ENCODE data around the gene MORC3. TPM values are rescaled to one million over a fixed set of nuclear protein-coding genes. Genes with fewer than 3 reads are reported as not detected.
"Not testable (repeated sequence)": the region's sequence is repeated elsewhere in the genome, so short reads cannot be mapped to it uniquely, and the experiment has no call there.

The MORC3 gene
- total RNA-seq, 2 experiments from 2014 or later = 23.0 to 34.3 TPM

DNA sequence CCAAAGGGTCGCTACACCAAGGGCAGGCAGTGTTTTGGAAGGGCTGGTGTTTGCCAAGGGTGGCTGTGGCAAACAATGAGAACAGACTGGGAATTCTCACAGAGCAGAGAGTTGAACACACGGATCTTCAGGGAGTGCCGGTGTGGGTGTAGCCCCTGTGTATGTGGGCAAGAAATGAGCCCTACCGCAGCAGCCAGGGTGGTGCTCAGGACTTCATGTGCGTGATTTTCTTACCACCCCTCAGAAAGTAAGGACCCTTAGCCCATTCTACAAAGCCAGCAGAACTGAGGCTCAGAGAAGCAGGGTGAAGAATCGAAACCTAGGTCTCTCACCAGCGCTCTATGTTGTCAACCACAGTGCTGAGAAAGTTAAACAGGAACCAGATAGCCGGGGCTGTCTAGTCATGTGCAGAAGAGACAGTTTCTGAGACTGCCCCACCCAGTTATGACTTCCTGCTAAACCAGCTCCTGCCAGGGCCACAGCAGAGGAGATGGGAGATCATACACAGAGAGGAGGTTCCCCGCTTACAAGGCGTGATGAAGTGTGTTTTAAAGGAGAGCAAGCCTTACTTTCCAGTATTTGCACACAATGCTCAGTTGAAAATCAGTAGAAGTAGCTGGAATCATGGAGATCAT lies 21.9 kb upstream of the MORC3 start:
- H3K4me3 ChIP-seq (ENCODE audit: low read depth, low read length, poor library complexity, severe bottlenecking) = peak overlapping the region; percentile 60
- H3K9me3 ChIP-seq (ENCODE audit: low read length) = no peaks in the 10 kb centered on the region
- peaks cover 38% of the 10 kb centered on the region for H3K4me1 ChIP-seq (ENCODE audit: insufficient read depth, low read length, poor library complexity, severe bottlenecking)
- no peaks in the 10 kb centered on the region for H4K20me1 ChIP-seq (ENCODE audit: insufficient read depth, low read length)
- peaks cover 5% of the 10 kb centered on the region for H3K36me3 ChIP-seq (ENCODE audit: insufficient read depth, low read length)
- no peaks in the 10 kb centered on the region for H3K9me2 ChIP-seq (ENCODE audit: insufficient read depth, low read length)
- TF ChIP-seq EZH2phosphoT487 (IDR thresholded peaks at IDR 0.05; ENCODE audit: borderline replicate concordance, low read depth, low read length) = no peak
- peak overlapping the region; percentile 77 for H3K27ac ChIP-seq (ENCODE audit: low read depth, low read length, poor library complexity, severe bottlenecking)
- POLR2A ChIA-PET = interaction anchor here (0.7 to 8.4 kb wide), 9 partner anchors 8 to 44 kb away, joined by 3 to 73 read pairs (median 4); partner anchors contain the start of gene MORC3
- intact Hi-C loops (cut with micrococcal nuclease; ENCODE audit: unreplicated experiment) = loop anchor here (1.0 kb wide), 1 partner anchor 22 kb away; the partner anchor contains the start of gene MORC3
- BruUV-seq (replicated peaks) = no TSS peak
- H3K79me2 ChIP-seq (ENCODE audit: insufficient read depth, low read depth, low read length) = no peaks in the 10 kb centered on the region
- H2AFZ ChIP-seq (ENCODE audit: low read length) = peak overlapping the region; percentile 81
- CTCF ChIA-PET (ENCODE audit: unreplicated experiment) = interaction anchor here (1.1 to 1.2 kb wide), 3 partner anchors 9 to 42 kb away, joined by 3 to 4 read pairs (median 3); partner anchors contain the start of gene MORC3
- DNase-seq (ENCODE audit: low spot score) = peak; percentile 92
- peak overlapping the region; percentile 68 for H3K4me2 ChIP-seq (ENCODE audit: low read length)

GRCh38 chr21:36306872-36307534 lies 13.0 kb upstream of the MORC3 start:
- intact Hi-C loops (cut with micrococcal nuclease; ENCODE audit: unreplicated experiment) = no loop called here
- no peaks in the 10 kb centered on the region for H4K20me1 ChIP-seq (ENCODE audit: insufficient read depth, low read length)
- H3K9me2 ChIP-seq (ENCODE audit: insufficient read depth, low read length) = no peaks in the 10 kb centered on the region
- CTCF ChIA-PET (ENCODE audit: unreplicated experiment) = no interaction called here
- H3K79me2 ChIP-seq (ENCODE audit: insufficient read depth, low read depth, low read length) = no peaks in the 10 kb centered on the region
- DNase-seq (ENCODE audit: low spot score) = no peak
- peaks cover 10% of the 10 kb centered on the region; the same call in 1 of the 2 replicates for H3K9me3 ChIP-seq (ENCODE audit: low read length)
- TF ChIP-seq EZH2phosphoT487 (IDR thresholded peaks at IDR 0.05; ENCODE audit: borderline replicate concordance, low read depth, low read length) = no peak
- TF ChIP-seq, protein P1, sequence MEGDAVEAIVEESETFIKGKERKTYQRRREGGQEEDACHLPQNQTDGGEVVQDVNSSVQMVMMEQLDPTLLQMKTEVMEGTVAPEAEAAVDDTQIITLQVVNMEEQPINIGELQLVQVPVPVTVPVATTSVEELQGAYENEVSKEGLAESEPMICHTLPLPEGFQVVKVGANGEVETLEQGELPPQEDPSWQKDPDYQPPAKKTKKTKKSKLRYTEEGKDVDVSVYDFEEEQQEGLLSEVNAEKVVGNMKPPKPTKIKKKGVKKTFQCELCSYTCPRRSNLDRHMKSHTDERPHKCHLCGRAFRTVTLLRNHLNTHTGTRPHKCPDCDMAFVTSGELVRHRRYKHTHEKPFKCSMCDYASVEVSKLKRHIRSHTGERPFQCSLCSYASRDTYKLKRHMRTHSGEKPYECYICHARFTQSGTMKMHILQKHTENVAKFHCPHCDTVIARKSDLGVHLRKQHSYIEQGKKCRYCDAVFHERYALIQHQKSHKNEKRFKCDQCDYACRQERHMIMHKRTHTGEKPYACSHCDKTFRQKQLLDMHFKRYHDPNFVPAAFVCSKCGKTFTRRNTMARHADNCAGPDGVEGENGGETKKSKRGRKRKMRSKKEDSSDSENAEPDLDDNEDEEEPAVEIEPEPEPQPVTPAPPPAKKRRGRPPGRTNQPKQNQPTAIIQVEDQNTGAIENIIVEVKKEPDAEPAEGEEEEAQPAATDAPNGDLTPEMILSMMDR (conservative IDR thresholded peaks at IDR 0.05; ENCODE audit: low read length) = no peak
- no peak overlapping the region for H2AFZ ChIP-seq (ENCODE audit: low read length)
- no peak overlapping the region for H3K4me2 ChIP-seq (ENCODE audit: low read length)
- H3K4me3 ChIP-seq (ENCODE audit: low read depth, low read length, poor library complexity, severe bottlenecking) = no peak overlapping the region
- H3K4me1 ChIP-seq (ENCODE audit: insufficient read depth, low read length, poor library complexity, severe bottlenecking) = peaks cover 27% of the 10 kb centered on the region
- POLR2A ChIA-PET = interaction anchor here (0.6 to 2.4 kb wide), 5 partner anchors 8 to 1239 kb away, joined by 3 to 8 read pairs (median 4); partner anchors contain the start of gene MORC3
- no peaks in the 10 kb centered on the region for H3K36me3 ChIP-seq (ENCODE audit: insufficient read depth, low read length)
- no peak overlapping the region for H3K27ac ChIP-seq (ENCODE audit: low read depth, low read length, poor library complexity, severe bottlenecking)
- no TSS peak for BruUV-seq (replicated peaks)

- Histone ChIP-seq H2AFZ (ENCODE audit: low read length) (peak overlapping the region; percentile 84), H3K9me3 (ENCODE audit: low read length) (peaks cover 10% of the 10 kb centered on the region; the same call in 1 of the 2 replicates), H3K4me3 (ENCODE audit: low read depth, low read length, poor library complexity, severe bottlenecking) (peak overlapping the region; percentile 25), H3K27ac (ENCODE audit: low read depth, low read length, poor library complexity, severe bottlenecking) (peak overlapping the region; percentile 63), H3K36me3 (ENCODE audit: insufficient read depth, low read length) (no peaks in the 10 kb centered on the region), H3K79me2 (ENCODE audit: insufficient read depth, low read depth, low read length) (no peaks in the 10 kb centered on the region), H3K9me2 (ENCODE audit: insufficient read depth, low read length) (no peaks in the 10 kb centered on the region), H3K4me1 (ENCODE audit: insufficient read depth, low read length, poor library complexity, severe bottlenecking) (peaks cover 16% of the 10 kb centered on the region), H4K20me1 (ENCODE audit: insufficient read depth, low read length) (no peaks in the 10 kb centered on the region), H3K4me2 (ENCODE audit: low read length) (peak overlapping the region; percentile 58)
- intact Hi-C loops (cut with micrococcal nuclease; ENCODE audit: unreplicated experiment) = no loop called here
- TF ChIP-seq, protein P1 (conservative IDR thresholded peaks at IDR 0.05; ENCODE audit: low read length) = no peak
- no peak for TF ChIP-seq EZH2phosphoT487 (IDR thresholded peaks at IDR 0.05; ENCODE audit: borderline replicate concordance, low read depth, low read length)
- ChIA-PET POLR2A (interaction anchor here (0.6 to 1.4 kb wide), 6 partner anchors 9 to 20 kb away, joined by 3 to 18 read pairs (median 5); partner anchors contain the start of gene MORC3), CTCF (ENCODE audit: unreplicated experiment) (no interaction called here)
- peak; percentile 78 for DNase-seq (ENCODE audit: low spot score)
- no TSS peak for BruUV-seq (replicated peaks)
Observed at GRCh38 chr21:36310016-36310415, 10.0 kb upstream of the MORC3 start.

DNA sequence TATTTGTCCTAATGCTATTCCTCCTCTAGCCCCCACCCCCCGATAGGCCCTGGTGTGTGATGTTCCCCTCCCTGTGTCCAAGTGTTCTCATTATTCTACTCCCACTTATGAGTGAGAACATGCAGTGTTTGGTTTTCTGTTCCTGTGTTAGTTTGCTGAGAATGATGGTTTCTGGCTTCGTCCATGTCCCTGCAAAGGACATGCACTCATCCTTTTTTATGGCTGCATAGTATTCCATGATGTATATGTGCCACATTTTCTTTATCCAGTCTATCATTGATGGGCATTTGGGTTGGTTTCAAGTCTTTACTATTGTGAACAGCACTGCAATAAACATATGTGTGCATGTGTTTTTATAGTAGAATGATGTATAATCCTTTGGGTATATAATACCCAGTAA lies 6.6 kb upstream of the MORC3 start:
- BruUV-seq (replicated peaks); H3K27ac ChIP-seq (ENCODE audit: low read depth, low read length, poor library complexity, severe bottlenecking); H3K4me2 ChIP-seq (ENCODE audit: low read length); H3K9me3 ChIP-seq (ENCODE audit: low read length); intact Hi-C loops (cut with micrococcal nuclease; ENCODE audit: unreplicated experiment); H3K9me2 ChIP-seq (ENCODE audit: insufficient read depth, low read length); H4K20me1 ChIP-seq (ENCODE audit: insufficient read depth, low read length); H3K4me3 ChIP-seq (ENCODE audit: low read depth, low read length, poor library complexity, severe bottlenecking); H2AFZ ChIP-seq (ENCODE audit: low read length); H3K36me3 ChIP-seq (ENCODE audit: insufficient read depth, low read length); DNase-seq (ENCODE audit: low spot score); CTCF ChIA-PET (ENCODE audit: unreplicated experiment); H3K79me2 ChIP-seq (ENCODE audit: insufficient read depth, low read depth, low read length): not testable (repeated sequence)
- POLR2A ChIA-PET = interaction anchor here (0.7 kb wide), 1 partner anchor 140 kb away, joined by 4 read pairs; no protein-coding TSS in a partner anchor
- peaks cover 16% of the 10 kb centered on the region for H3K4me1 ChIP-seq (ENCODE audit: insufficient read depth, low read length, poor library complexity, severe bottlenecking)

Data from OCI-LY7 (cell line).